Cardiac muscle cell (in vitro differentiated cells and primary cell): ENCODE data around the gene ABCC11. TPM values are rescaled to one million over a fixed set of nuclear protein-coding genes. Genes with fewer than 3 reads are reported as not detected.
"Not testable (repeated sequence)": the region's sequence is repeated elsewhere in the genome, so short reads cannot be mapped to it uniquely, and the experiment has no call there.

Experiments
- DNase-seq, 2 donors: peaks; one replicate each; pipeline versions ENCODE4 v3.0.0 to v3.0.0-alpha.2; 2010 to 2017; ENCODE audit warnings: low read depth in 1 of 2, low spot score in 1 of 2
- H3K27ac ChIP-seq: fragments of 200-600 bp; sonication (generic); 2 replicates; pipeline ENCODE4 v1.5.1; 2016
- H3K27me3 ChIP-seq: fragments of 200-600 bp; sonication (generic); 2 replicates; pipeline ENCODE4 v1.6.0; 2016; ENCODE audit warnings: control low read depth
- H3K36me3 ChIP-seq: fragments of 200-600 bp; sonication (generic); 2 replicates; pipeline ENCODE4 v1.5.1; 2016; ENCODE audit warnings: control low read depth
- H3K4me1 ChIP-seq: fragments of 200-600 bp; sonication (generic); 2 replicates; pipeline ENCODE4 v1.8.1; 2017; ENCODE audit warnings: low read depth, mild to moderate bottlenecking, mixed run types
- H3K4me3 ChIP-seq: fragments of 200-600 bp; sonication (generic); 2 replicates; pipeline ENCODE4 v1.5.1; 2016; ENCODE audit warnings: mild to moderate bottlenecking
- H3K9me3 ChIP-seq: fragments of 200-600 bp; sonication (generic); 2 replicates; pipeline ENCODE4 v1.5.1; 2017; ENCODE audit warnings: low read depth, mild to moderate bottlenecking, control low read depth
- CTCF ChIP-seq: IDR thresholded peaks from 2 replicates; pipeline ENCODE4 v1.5.1; 2012; ENCODE audit warnings: low read depth, mild to moderate bottlenecking, low read length
- polyA plus RNA-seq: library from polyadenylated mRNA; unstranded; fragments of >200 nt; fragmentation: Nextera tagmentation; extraction: Ambion mirVana; gene quantifications from 2 replicates; pipeline ENCODE4 v1.2.1, GENCODE V29; 2016
- total RNA-seq: library from RNA; depleted of rRNA; stranded (reverse); fragments of >200 nt; gene quantifications from 2 replicates; pipeline ENCODE4 v1.2.3, GENCODE V29; 2016

ABCC11 gene
- total and polyA plus RNA-seq, 2 experiments from 2014 or later, result 0.05 to 0.18 TPM

DNA sequence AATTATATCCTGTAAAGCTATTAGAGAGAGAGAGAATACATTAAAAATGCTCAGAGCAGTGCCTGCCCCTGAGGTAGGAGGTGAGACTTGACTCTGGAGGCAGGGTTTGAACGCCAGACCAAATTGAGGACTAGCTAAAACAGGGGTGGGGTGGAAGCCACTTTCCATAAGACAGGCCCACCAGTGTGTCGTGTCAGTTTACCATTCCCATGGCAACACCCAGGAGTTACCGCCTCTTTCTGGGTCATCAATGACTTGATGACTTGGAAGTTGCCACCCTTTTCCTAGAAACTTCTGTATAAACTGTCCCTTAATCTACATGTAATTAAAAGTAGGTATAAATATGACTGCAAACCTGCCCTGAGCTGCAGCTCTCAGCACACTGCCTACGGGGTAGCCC lies 59.6 kb downstream of the ABCC11 start:
- no peak for TF ChIP-seq CTCF
- no peaks in the 10 kb centered on the region for H3K36me3 ChIP-seq
- H3K4me1 ChIP-seq, result no peaks in the 10 kb centered on the region
- no peaks in the 10 kb centered on the region for H3K27me3 ChIP-seq
- no peak overlapping the region for H3K4me3 ChIP-seq
- H3K9me3 ChIP-seq, result no peaks in the 10 kb centered on the region
- DNase-seq, result no peak
- H3K27ac ChIP-seq, result no peak overlapping the region

GRCh38 chr16:48184681-48185080 lies 62.7 kb downstream of the ABCC11 start:
- Histone ChIP-seq H3K27ac (no peak overlapping the region), H3K27me3 (no peaks in the 10 kb centered on the region), H3K4me3 (no peak overlapping the region), H3K36me3 (no peaks in the 10 kb centered on the region), H3K4me1 (no peaks in the 10 kb centered on the region), H3K9me3 (no peaks in the 10 kb centered on the region)
- no peak for DNase-seq
- TF ChIP-seq CTCF, result no peak

GRCh38 chr16:48182979-48183537 lies 64.3 kb downstream of the ABCC11 start:
- Histone ChIP-seq H3K27ac (no peak overlapping the region), H3K27me3 (no peaks in the 10 kb centered on the region), H3K4me3 (no peak overlapping the region), H3K9me3 (no peaks in the 10 kb centered on the region), H3K36me3 (no peaks in the 10 kb centered on the region), H3K4me1 (peaks cover 5% of the 10 kb centered on the region)
- TF ChIP-seq CTCF, result no peak
- DNase-seq, result no peak

- H3K4me1 ChIP-seq, H3K27me3 ChIP-seq, DNase-seq, H3K4me3 ChIP-seq, H3K9me3 ChIP-seq, H3K36me3 ChIP-seq, H3K27ac ChIP-seq: not testable (repeated sequence)
These were observed 65.4 kb downstream of the ABCC11 start for GRCh38 chr16:48181746-48182520.

DNA sequence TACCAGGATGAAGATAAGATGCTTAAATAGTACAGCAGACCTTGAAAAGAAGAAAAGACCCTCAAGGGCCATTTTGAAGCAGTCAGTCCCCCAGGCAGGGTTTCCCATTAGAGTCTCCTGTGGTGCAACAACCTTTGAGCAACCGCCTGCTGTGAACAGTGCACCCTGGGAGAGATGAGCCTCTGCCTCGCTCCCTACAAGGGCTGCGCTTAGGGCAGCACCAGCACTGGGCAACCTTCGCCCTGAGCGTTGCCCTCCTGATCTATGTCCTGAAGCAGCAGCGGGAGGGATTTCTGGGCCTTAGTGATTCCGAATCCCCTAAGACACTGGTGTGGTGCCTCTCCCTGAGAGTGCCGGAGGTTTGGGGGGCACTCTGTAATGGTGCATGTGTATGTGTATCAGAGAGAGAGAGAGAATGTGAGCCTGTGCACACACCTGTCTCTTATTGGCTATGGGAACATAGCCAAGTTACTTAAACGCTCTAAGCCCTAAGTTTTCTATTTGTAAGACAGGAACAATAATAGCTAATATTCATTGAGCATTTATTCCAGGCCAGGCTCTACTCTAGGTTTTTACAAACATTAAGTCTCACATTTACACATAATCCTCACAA lies 66.4 kb downstream of the ABCC11 start:
- Histone ChIP-seq H3K27ac (no peak overlapping the region), H3K4me3 (no peak overlapping the region), H3K36me3 (no peaks in the 10 kb centered on the region), H3K27me3 (no peaks in the 10 kb centered on the region), H3K4me1 (peaks cover 5% of the 10 kb centered on the region), H3K9me3 (no peaks in the 10 kb centered on the region)
- no peak for TF ChIP-seq CTCF
- DNase-seq, result no peak
